HepG2 (cell line): ENCODE results near the gene MCC. TPM values are rescaled to one million over a fixed set of nuclear protein-coding genes. Genes with fewer than 3 reads are reported as not detected.

Experiments used
- ATAC-seq: fragments of 200-7000 bp; cut with Tn5 transposase; 3 replicates; pipeline ENCODE4 v1.9.1; 2020; ENCODE audit warnings: mild to moderate bottlenecking, moderate library complexity
- BruUV-seq: library from RNA; stranded (reverse); fragments of 400-500 nt; replicated peaks from 2 replicates; lab custom pipeline; 2021; lab: Mats Ljungman, UMichigan
- CTCF ChIA-PET: fragments of 300-600 bp; formaldehyde crosslinking; extraction: SDS; loops from one replicate; lab custom pipeline; 2021; ENCODE audit warnings: low total read pairs, inconsistent platforms, low intra/inter-chr PET ratio; lab: Yijun Ruan, JAX
- POLR2A ChIA-PET: fragments of 350-600 bp; sonication (Branson Sonifier 250); formaldehyde crosslinking; loops from one replicate; lab custom pipeline; 2020; ENCODE audit warnings: antibody characterized with exemption, inconsistent platforms; lab: Yijun Ruan, JAX
- DNase-seq: peaks from one replicate; pipeline ENCODE4 v3.0.0-alpha.2; 2015; ENCODE audit warnings: low spot score
- FAIRE-seq: peaks from 3 replicates; lab custom pipeline; 2011; peaks lifted over from hg19 to GRCh38; lab: Jason Lieb, UNC
- H2AFZ ChIP-seq: one replicate; pipeline ENCODE4 v1.6.1; 2011; ENCODE audit warnings: low read length, inconsistent platforms
- H3K27ac ChIP-seq: fragments of 300-600 bp; 3 replicates; pipeline ENCODE4 v1.8.0; 2011; ENCODE audit warnings: mixed run types, mild to moderate bottlenecking, mixed read lengths, low read length, inconsistent platforms; ENCODE audit not compliant: insufficient read depth; ENCODE audit errors: extremely low read length
- H3K27me3 ChIP-seq, 2 experiments: fragments of 200-600 bp in 1 of 2; 2 replicates in 1 of 2; 3 replicates in 1 of 2; pipeline versions ENCODE4 v1.6.0 to v1.8.0; 2011; ENCODE audit warnings: low read length in 2 of 2, mild to moderate bottlenecking in 2 of 2, moderate library complexity in 2 of 2, inconsistent platforms in 1 of 2; ENCODE audit not compliant: insufficient read depth in 2 of 2, control insufficient read depth in 1 of 2
- H3K36me3 ChIP-seq, 2 experiments: fragments of 200-600 bp in 1 of 2; replicated peaks in 1 of 2; 2 replicates in 1 of 2; 3 replicates in 1 of 2; pipeline versions ENCODE4 v1.5.1 to v1.8.0; 2011; ENCODE audit warnings: low read length in 2 of 2, inconsistent platforms in 1 of 2; ENCODE audit not compliant: insufficient read depth in 2 of 2, control insufficient read depth in 1 of 2
- H3K4me1 ChIP-seq: 2 replicates; pipeline ENCODE4 v1.5.1; 2012; ENCODE audit warnings: low read length, inconsistent platforms; ENCODE audit not compliant: insufficient read depth
- H3K4me2 ChIP-seq: 2 replicates; pipeline ENCODE4 v1.6.0; 2011; ENCODE audit warnings: low read depth, low read length, inconsistent platforms
- H3K4me3 ChIP-seq, 3 experiments: fragments of 200-600 bp in 1 of 3; sonication (generic), shearing (Covaris generic) in 1 of 3; replicated peaks in 1 of 3; 2 replicates each; pipeline ENCODE4 v1.5.1; 2011 to 2016; ENCODE audit warnings: low read length in 3 of 3, inconsistent platforms in 2 of 3, low read depth in 2 of 3, mild to moderate bottlenecking in 2 of 3, control low read depth in 1 of 3, mixed read lengths in 1 of 3; ENCODE audit not compliant: insufficient read depth in 1 of 3
- H3K79me2 ChIP-seq: one replicate; pipeline ENCODE4 v1.6.1; 2011; ENCODE audit warnings: low read length, inconsistent platforms; ENCODE audit not compliant: insufficient read depth
- H3K9ac ChIP-seq: 2 replicates; pipeline ENCODE4 v1.6.0; 2011; ENCODE audit warnings: mild to moderate bottlenecking, low read depth, low read length, inconsistent platforms; ENCODE audit not compliant: insufficient read depth
- H3K9me3 ChIP-seq: 2 replicates; pipeline ENCODE4 v1.5.1; 2012; ENCODE audit warnings: mild to moderate bottlenecking, low read length
- H4K20me1 ChIP-seq: 2 replicates; pipeline ENCODE4 v1.6.0; 2011; ENCODE audit warnings: inconsistent platforms, mild to moderate bottlenecking, low read length, moderate library complexity; ENCODE audit not compliant: insufficient read depth
- CSRNP2 ChIP-seq: sonication (generic); formaldehyde crosslinking; conservative IDR thresholded peaks from 2 replicates; pipeline ENCODE4 v1.8.0; 2022; ENCODE audit warnings: low read depth, missing genetic modification reagents
- FOSL1 ChIP-seq: sonication (generic); formaldehyde crosslinking; IDR thresholded peaks from 2 replicates; pipeline ENCODE4 v1.9.0; 2021; ENCODE audit warnings: missing genetic modification reagents, borderline replicate concordance
- HMGA1 ChIP-seq: sonication (generic); formaldehyde crosslinking; conservative IDR thresholded peaks from 2 replicates; pipeline ENCODE4 v1.4.0; 2020; ENCODE audit warnings: missing genetic modification reagents
- HMGXB4 ChIP-seq, 2 experiments: sonication (generic) in 1 of 2; formaldehyde crosslinking in 1 of 2; IDR thresholded peaks; 2 replicates each; pipeline versions ENCODE4 v1.4.0 to v1.6.1; 2018 to 2020; ENCODE audit warnings: missing genetic modification reagents in 2 of 2, borderline replicate concordance in 1 of 2, low read depth in 1 of 2, mild to moderate bottlenecking in 1 of 2, missing biosample characterization in 1 of 2
- HOMEZ ChIP-seq: IDR thresholded peaks from 2 replicates; pipeline ENCODE4 v1.6.1; 2016; ENCODE audit warnings: low read depth
- KLF11 ChIP-seq: IDR thresholded peaks from 2 replicates; pipeline ENCODE4 v1.6.1; 2016; ENCODE audit warnings: missing compliant biosample characterization
- MXD4 ChIP-seq: IDR thresholded peaks from 2 replicates; pipeline ENCODE4 v1.6.1; 2016; ENCODE audit warnings: mild to moderate bottlenecking, missing biosample characterization, missing genetic modification reagents
- PATZ1 ChIP-seq: sonication (generic); formaldehyde crosslinking; IDR thresholded peaks from 2 replicates; pipeline ENCODE4 v1.4.0; 2020; ENCODE audit warnings: missing genetic modification reagents
- SNAPC5 ChIP-seq: sonication (generic); formaldehyde crosslinking; IDR thresholded peaks from 2 replicates; pipeline ENCODE4 v1.8.1; 2023; ENCODE audit warnings: mild to moderate bottlenecking, missing genetic modification reagents, borderline replicate concordance
- SP2 ChIP-seq: sonication (generic); formaldehyde crosslinking; IDR thresholded peaks from 2 replicates; pipeline ENCODE4 v1.5.1; 2020; ENCODE audit warnings: mild to moderate bottlenecking, missing genetic modification reagents
- TEF ChIP-seq: sonication (generic); formaldehyde crosslinking; IDR thresholded peaks from 2 replicates; pipeline ENCODE4 v1.5.0; 2020; ENCODE audit warnings: missing genetic modification reagents
- ZFP90 ChIP-seq: sonication (generic); formaldehyde crosslinking; IDR thresholded peaks from 2 replicates; pipeline ENCODE4 v1.8.0; 2022; ENCODE audit warnings: missing genetic modification reagents, mild to moderate bottlenecking, inconsistent platforms, borderline replicate concordance
- ZNF17 ChIP-seq: sonication (generic); formaldehyde crosslinking; IDR thresholded peaks from 2 replicates; pipeline ENCODE4 v1.5.0; 2020; ENCODE audit warnings: mild to moderate bottlenecking, missing genetic modification reagents
- ZNF263 ChIP-seq: sonication (generic); formaldehyde crosslinking; IDR thresholded peaks from 2 replicates; pipeline ENCODE4 v1.4.0; 2020; ENCODE audit warnings: missing genetic modification reagents
- ZNF879 ChIP-seq: sonication (generic); formaldehyde crosslinking; IDR thresholded peaks from 2 replicates; pipeline ENCODE4 v1.8.1; 2023; ENCODE audit warnings: missing genetic modification reagents
- ZSCAN20 ChIP-seq: sonication (generic); formaldehyde crosslinking; IDR thresholded peaks from 2 replicates; pipeline ENCODE4 v1.4.0; 2020; ENCODE audit warnings: missing genetic modification reagents, mild to moderate bottlenecking, borderline replicate concordance
- ZSCAN29 ChIP-seq: sonication (generic); formaldehyde crosslinking; conservative IDR thresholded peaks from 2 replicates; pipeline ENCODE4 v1.4.0; 2020; ENCODE audit warnings: mild to moderate bottlenecking, missing genetic modification reagents
- WGBS: methylation state at CpG from one replicate; pipeline ENCODE4 v1.1.6; 2017; ENCODE audit warnings: low lambda C conversion rate; 5-methylcytosine and 5-hydroxymethylcytosine counted together
- in situ Hi-C: cut with HindIII; loops from 2 replicates; pipeline ENCODE4 v1.10.0; 2017; ENCODE audit warnings: low pct_unique_long_range_greater_than_20kb; ENCODE audit not compliant: extremely low pct_ligation_motif_present
- intact Hi-C: fragments of 100-400 bp; cut with micrococcal nuclease; formaldehyde crosslinking; loops from one replicate; pipeline ENCODE4 v1.10.0; 2022; ENCODE audit not compliant: unreplicated experiment
- polyA plus RNA-seq, 8 experiments: library from polyadenylated mRNA; depleted of rRNA in 3 of 8; stranded (reverse) in 7 of 8; unstranded in 1 of 8; fragments of >200 nt; fragmentation: Illumina TruSeq in 4 of 8; extraction: Trizol in 4 of 8; gene quantifications; 2 replicates each; pipeline versions ENCODE4 v1.2.1 to v1.2.3, GENCODE V29; 2011 to 2016; ENCODE audit warnings: low read depth in 4 of 8, missing spikeins in 1 of 8, mixed read lengths in 1 of 8; ENCODE audit not compliant: insufficient read depth in 1 of 8
- total RNA-seq, 5 experiments: library from RNA; depleted of rRNA; stranded (reverse); fragments of >200 nt; fragmentation: Illumina TruSeq; extraction: Trizol; gene quantifications; 2 replicates each; pipeline ENCODE4 v1.2.3, GENCODE V29; 2016; ENCODE audit warnings: low read depth in 1 of 5

MCC gene
- total and polyA plus RNA-seq, 2 of the 13 experiments (the other 11 are each of a cell fraction or from before 2014, with no cell fraction given): 0.55 to 2.4 TPM

GRCh38 chr5:113373426-113373825, 114.8 kb downstream of the MCC start:
- no peaks in the 10 kb centered on the region; a peak in 1 of 5 replicates for H3K27me3 ChIP-seq
- FAIRE-seq (no peak), DNase-seq (no peak), ATAC-seq (no peak)
- intact Hi-C loops: no loop called here
- no peak overlapping the region for H3K9ac ChIP-seq
- H3K9me3 ChIP-seq: no peaks in the 10 kb centered on the region
- in situ Hi-C loops: loop anchor here (10.0 kb wide), 1 partner anchor 231 kb away; no protein-coding TSS in a partner anchor
- ChIA-PET POLR2A (no interaction called here), CTCF (no interaction called here)
- no peaks in the 10 kb centered on the region for H3K4me1 ChIP-seq
- no peaks in the 10 kb centered on the region for H3K79me2 ChIP-seq
- no TSS peak for BruUV-seq
- H3K4me2 ChIP-seq: no peak overlapping the region
- no peaks in the 10 kb centered on the region for H4K20me1 ChIP-seq
- no peak overlapping the region for H3K4me3 ChIP-seq
- TF ChIP-seq HMGA1 (no peak), KLF11 (no peak), ZNF17 (CRISPR knock-in tag) (no peak), HOMEZ (CRISPR knock-in tag) (no peak), MXD4 (CRISPR knock-in tag) (no peak), ZFP90 (no peak), ZNF263 (CRISPR knock-in tag) (no peak), SNAPC5 (no peak), FOSL1 (CRISPR knock-in tag) (no peak), ZNF879 (CRISPR knock-in tag) (no peak), PATZ1 (no peak), TEF (CRISPR knock-in tag) (no peak), CSRNP2 (CRISPR knock-in tag) (no peak), HMGXB4 (CRISPR knock-in tag; IDR thresholded peaks at IDR 0.05; ENCODE audit: borderline replicate concordance in 1 of 2, low read depth in 1 of 2) (no peak), SP2 (no peak), ZSCAN20 (CRISPR knock-in tag) (no peak), ZSCAN29 (CRISPR knock-in tag) (no peak)
- no peak overlapping the region for H2AFZ ChIP-seq
- H3K36me3 ChIP-seq: no peaks in the 10 kb centered on the region
- H3K27ac ChIP-seq: no peak overlapping the region
- 55% methylated on average over 3 of the region's 3 CpGs for WGBS
